Measurements from ENCODE around the gene MLLT10. TPM values are rescaled to one million over a fixed set of nuclear protein-coding genes. Genes with fewer than 3 reads are reported as not detected.
A peak's percentile ranks its signal among the peaks of the same experiment; 100 is the strongest.

MLLT10 gene
- total and polyA plus RNA-seq, 2 of the 8 experiments (the other 6 are each of a cell fraction or from before 2014, with no cell fraction given), result 53.1 to 62.1 TPM

GRCh38 chr10:21637795-21638194 lies 103.8 kb downstream of the MLLT10 start:
- DNase-seq (ENCODE audit: low read depth in 1 of 2, low spot score in 2 of 2) (no peak), FAIRE-seq (peak; percentile 52)
- Histone ChIP-seq H3K18ac (ENCODE audit: extremely low read depth, low read length) (no peak overlapping the region), H3K79me1 (ENCODE audit: low read depth, low read length) (peaks cover 3% of the 10 kb centered on the region; the same call in 1 of the 2 replicates), H3K79me2 (ENCODE audit: control insufficient read depth in 1 of 2, insufficient read depth in 2 of 2, low read length in 2 of 2) (peaks cover 0 to 70% of the 10 kb centered on the region in 2 experiments; a peak in 3 of 4 replicates), H2BK20ac (ENCODE audit: low read length) (no peak overlapping the region), H3K9me3 (ENCODE audit: insufficient read depth in 2 of 2, low read depth in 1 of 2, low read length in 1 of 2) (no peaks in the 10 kb centered on the region), H4K91ac (replicated peaks; ENCODE audit: insufficient read length, low read length) (no peak overlapping the region), H3K36me3 (ENCODE audit: control insufficient read depth in 2 of 4, insufficient read depth in 4 of 4, low read length in 3 of 4) (peaks cover 0 to 6% (median 0%) of the 10 kb centered on the region in 4 experiments; a peak in 1 of 8 replicates), H4K8ac (ENCODE audit: extremely low read depth, insufficient read depth, low read length) (no peak overlapping the region), H2BK5ac (ENCODE audit: low read depth, low read length) (no peak overlapping the region), H3K27ac (ENCODE audit: low read depth, low read length) (peak overlapping the region; percentile 32; the same call in 1 of the 2 replicates), H2BK120ac (replicated peaks; ENCODE audit: low read depth, low read length) (no peak overlapping the region), H2BK15ac (ENCODE audit: low read length) (no peak overlapping the region), H3K23me2 (ENCODE audit: low read depth, low read length) (no peaks in the 10 kb centered on the region), H3K4me3 (ENCODE audit: extremely low read depth in 1 of 4, insufficient read depth in 2 of 4, low read depth in 3 of 4, low read length in 4 of 4) (no peak overlapping the region), H3K27me3 (replicated peaks in 1 of 4; ENCODE audit: control insufficient read depth in 3 of 4, extremely low read depth in 1 of 4, insufficient read depth in 3 of 4, low read length in 3 of 4) (no peaks in the 10 kb centered on the region), H3K56ac (replicated peaks; ENCODE audit: insufficient read length, low read depth, low read length) (no peak overlapping the region), H2AFZ (ENCODE audit: low read length) (no peak overlapping the region), H4K5ac (ENCODE audit: insufficient read length, low read depth, low read length) (no peak overlapping the region), H2BK12ac (ENCODE audit: low read depth, low read length) (no peak overlapping the region), H3K4ac (replicated peaks; ENCODE audit: insufficient read length, low read depth, low read length) (no peak overlapping the region), H3K23ac (ENCODE audit: insufficient read length) (no peak overlapping the region), H2AK5ac (ENCODE audit: low read depth, low read length) (no peak overlapping the region), H3K4me2 (ENCODE audit: insufficient read depth in 1 of 2, low read depth in 2 of 2, low read length in 2 of 2) (peak overlapping the region; percentile 3 to 26; a peak in 2 of 4 replicates), H3K4me1 (replicated peaks in 1 of 4; ENCODE audit: control insufficient read depth in 3 of 4, insufficient read depth in 4 of 4, low read length in 3 of 4) (peaks cover 9 to 27% (median 17%) of the 10 kb centered on the region in 4 experiments), H4K20me1 (replicated peaks in 1 of 2; ENCODE audit: control insufficient read depth in 1 of 2, insufficient read depth in 2 of 2, low read length in 2 of 2) (peaks cover 0 to 11% of the 10 kb centered on the region in 2 experiments), H3K14ac (ENCODE audit: insufficient read length) (no peak overlapping the region), H3K9ac (replicated peaks in 1 of 4; ENCODE audit: extremely low read depth in 1 of 4, low read depth in 3 of 4, low read length in 3 of 4) (no peak overlapping the region)
- TF ChIP-seq POLR2A (IDR thresholded peaks at IDR 0.05; ENCODE audit: control extremely low read depth in 1 of 2, low read depth in 2 of 2, low read length in 2 of 2) (no peak), TEAD4 (IDR thresholded peaks at IDR 0.05; ENCODE audit: low read depth, low read length) (0 out of 2 replicates have a peak, but pooled peaks have one; percentile 8)
- POLR2A ChIA-PET (ENCODE audit: partially characterized antibody), result interaction anchor here (1.1 to 2.1 kb wide), 5 partner anchors 10 to 129 kb away, joined by 3 to 13 read pairs (median 5); partner anchors contain the start of gene SKIDA1
- WGBS, 2 experiments (ENCODE audit: extremely low coverage in 1 of 2, insufficient coverage in 1 of 2, insufficient read length in 1 of 2, insufficient replicate concordance in 2 of 2, low coverage in 1 of 2, low lambda C conversion rate in 2 of 2, missing lambda C conversion rate in 1 of 2), result 50% methylated on average over 3 of the region's 3 CpGs; no CpG with 5 or more reads in 1 of the 2 experiments
- CTCF ChIA-PET (ENCODE audit: partially characterized antibody), result interaction anchor here (0.9 to 1.5 kb wide), 3 partner anchors 9 to 121 kb away, joined by 3 to 4 read pairs (median 4); no protein-coding TSS in a partner anchor
